Mesenchymal stem cell (in vitro differentiated cells and primary cell): ENCODE measurements around the gene KDSR.
A peak's percentile ranks its signal among the peaks of the same experiment; 100 is the strongest.

Experiments used
- DNase-seq: peaks from one replicate; pipeline ENCODE4 v3.0.0-alpha.2; 2013
- H2AFZ ChIP-seq: one replicate; pipeline ENCODE4 v1.6.1; 2013; ENCODE audit warnings: low read depth, mild to moderate bottlenecking, control low read depth, inconsistent platforms, low read length, moderate library complexity
- H2AK5ac ChIP-seq: 2 replicates; pipeline ENCODE4 v1.6.1; 2013; ENCODE audit warnings: low read length, moderate library complexity, mild to moderate bottlenecking, inconsistent platforms; ENCODE audit not compliant: severe bottlenecking
- H2BK120ac ChIP-seq: one replicate; pipeline ENCODE4 v1.6.1; 2013; ENCODE audit warnings: low read depth, mild to moderate bottlenecking, inconsistent platforms, low read length, moderate library complexity
- H2BK12ac ChIP-seq, 2 experiments: one replicate each; pipeline ENCODE4 v1.6.1; 2013; ENCODE audit warnings: inconsistent platforms in 2 of 2, low read length in 2 of 2, mild to moderate bottlenecking in 2 of 2, moderate library complexity in 2 of 2, control low read depth in 1 of 2
- H2BK15ac ChIP-seq: one replicate; pipeline ENCODE4 v1.6.1; 2013; ENCODE audit warnings: mild to moderate bottlenecking, low read depth, inconsistent platforms; ENCODE audit not compliant: poor library complexity, severe bottlenecking
- H2BK5ac ChIP-seq: 2 replicates; pipeline ENCODE4 v1.6.1; 2013; ENCODE audit warnings: low read depth, mild to moderate bottlenecking, low read length, control low read depth, inconsistent platforms; ENCODE audit not compliant: poor library complexity, severe bottlenecking
- H3K14ac ChIP-seq, 2 experiments: one replicate each; pipeline ENCODE4 v1.6.1; 2013; ENCODE audit warnings: inconsistent platforms in 2 of 2, low read length in 2 of 2, control low read depth in 1 of 2, mild to moderate bottlenecking in 1 of 2, moderate library complexity in 1 of 2
- H3K18ac ChIP-seq, 2 experiments: one replicate each; pipeline ENCODE4 v1.6.1; 2013; ENCODE audit warnings: inconsistent platforms in 2 of 2, low read length in 2 of 2, control low read depth in 1 of 2, low read depth in 1 of 2, mild to moderate bottlenecking in 1 of 2
- H3K23ac ChIP-seq, 2 experiments: one replicate each; pipeline ENCODE4 v1.6.1; 2013; ENCODE audit warnings: inconsistent platforms in 2 of 2, low read length in 2 of 2, mild to moderate bottlenecking in 2 of 2, moderate library complexity in 2 of 2, control low read depth in 1 of 2
- H3K27ac ChIP-seq: 2 replicates; pipeline ENCODE4 v1.5.1; 2013; ENCODE audit warnings: mild to moderate bottlenecking, moderate library complexity, low read length, control low read depth, inconsistent platforms; ENCODE audit not compliant: poor library complexity, severe bottlenecking
- H3K27me3 ChIP-seq, 2 experiments: 2 replicates each; pipeline versions ENCODE4 v1.6.1 to v1.7.0; 2013; ENCODE audit warnings: low read length in 2 of 2, mild to moderate bottlenecking in 2 of 2, moderate library complexity in 2 of 2, control low read depth in 1 of 2, inconsistent platforms in 1 of 2; ENCODE audit not compliant: control insufficient read depth in 1 of 2, insufficient read depth in 1 of 2
- H3K36me3 ChIP-seq, 2 experiments: 2 replicates each; pipeline versions ENCODE4 v1.6.1 to v1.7.0; 2013; ENCODE audit warnings: low read length in 2 of 2, control low read depth in 1 of 2, inconsistent platforms in 1 of 2, low read depth in 1 of 2, mild to moderate bottlenecking in 1 of 2; ENCODE audit not compliant: insufficient read depth in 2 of 2, control insufficient read depth in 1 of 2
- H3K4ac ChIP-seq, 2 experiments: one replicate each; pipeline ENCODE4 v1.6.1; 2013; ENCODE audit warnings: inconsistent platforms in 2 of 2, low read length in 2 of 2, mild to moderate bottlenecking in 2 of 2, moderate library complexity in 2 of 2, control low read depth in 1 of 2, low read depth in 1 of 2
- H3K4me1 ChIP-seq: 2 replicates; pipeline ENCODE4 v1.6.1; 2013; ENCODE audit warnings: low read depth, low read length, control low read depth; ENCODE audit not compliant: control insufficient read depth, insufficient read depth
- H3K4me2 ChIP-seq: 2 replicates; pipeline ENCODE4 v1.6.1; 2013; ENCODE audit warnings: low read length, mild to moderate bottlenecking, inconsistent platforms; ENCODE audit not compliant: poor library complexity, severe bottlenecking
- H3K4me3 ChIP-seq, 2 experiments: 2 replicates each; pipeline versions ENCODE4 v1.5.1 to v1.7.0; 2013; ENCODE audit warnings: low read length in 2 of 2, mild to moderate bottlenecking in 2 of 2, control low read depth in 1 of 2, low read depth in 1 of 2; ENCODE audit not compliant: insufficient read depth in 1 of 2
- H3K79me1 ChIP-seq: replicated peaks from 2 replicates; pipeline ENCODE4 v1.6.1; 2013; ENCODE audit warnings: mild to moderate bottlenecking, control low read depth, low read length, inconsistent platforms; ENCODE audit not compliant: poor library complexity, severe bottlenecking
- H3K9ac ChIP-seq: 2 replicates; pipeline ENCODE4 v1.7.0; 2013; ENCODE audit warnings: mild to moderate bottlenecking, low read length, moderate library complexity
- H3K9me3 ChIP-seq: 2 replicates; pipeline ENCODE4 v1.7.0; 2013; ENCODE audit warnings: mild to moderate bottlenecking, low read length; ENCODE audit not compliant: control insufficient read depth
- H4K8ac ChIP-seq: one replicate; pipeline ENCODE4 v1.6.1; 2013; ENCODE audit warnings: inconsistent platforms, mild to moderate bottlenecking, low read length, moderate library complexity
- H4K91ac ChIP-seq: one replicate; pipeline ENCODE4 v1.6.1; 2013; ENCODE audit warnings: mild to moderate bottlenecking, low read length, inconsistent platforms
- whole genome bisulfite sequencing: methylation state at CpG from one replicate; pipeline ENCODE4 v1.1.7; 2013; ENCODE audit warnings: mixed read lengths; 5-methylcytosine and 5-hydroxymethylcytosine counted together

Gene KDSR

DNA sequence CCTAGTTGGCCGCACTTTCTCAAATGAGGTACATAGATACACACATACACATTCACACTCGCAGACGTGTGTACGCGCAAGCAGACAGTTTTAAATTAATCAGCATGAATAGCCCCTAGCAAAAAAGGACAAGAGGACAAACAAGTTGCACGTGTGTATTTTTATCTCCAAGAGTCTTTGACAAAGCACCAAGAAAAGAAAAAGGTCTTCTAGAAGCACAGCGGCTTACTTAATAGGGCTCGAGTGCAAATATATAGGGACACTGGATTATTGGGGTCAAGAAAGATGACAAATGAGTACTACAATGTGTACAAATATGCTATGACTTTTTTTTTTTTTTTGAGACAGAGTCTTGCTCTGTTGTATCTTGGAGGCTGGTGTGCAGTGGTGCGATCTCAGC lies 45.7 kb downstream of the KDSR start:
- Histone ChIP-seq H2BK5ac (no peak overlapping the region), H3K4me3 (no peak overlapping the region), H3K4me2 (no peak overlapping the region), H3K9ac (no peak overlapping the region), H3K23ac (no peak overlapping the region), H3K27ac (no peak overlapping the region), H4K8ac (no peak overlapping the region), H2AFZ (no peak overlapping the region), H3K36me3 (no peaks in the 10 kb centered on the region), H3K14ac (no peak overlapping the region), H2BK12ac (no peak overlapping the region), H2BK15ac (no peak overlapping the region), H3K9me3 (no peaks in the 10 kb centered on the region), H3K4ac (no peak overlapping the region), H3K27me3 (no peaks in the 10 kb centered on the region), H2BK120ac (no peak overlapping the region), H3K18ac (no peak overlapping the region), H3K79me1 (peaks cover 9% of the 10 kb centered on the region), H3K4me1 (peaks cover 14% of the 10 kb centered on the region), H4K91ac (no peak overlapping the region), H2AK5ac (no peak overlapping the region)
- 83% methylated on average over 9 of the region's 9 CpGs for WGBS
- no peak for DNase-seq

DNA sequence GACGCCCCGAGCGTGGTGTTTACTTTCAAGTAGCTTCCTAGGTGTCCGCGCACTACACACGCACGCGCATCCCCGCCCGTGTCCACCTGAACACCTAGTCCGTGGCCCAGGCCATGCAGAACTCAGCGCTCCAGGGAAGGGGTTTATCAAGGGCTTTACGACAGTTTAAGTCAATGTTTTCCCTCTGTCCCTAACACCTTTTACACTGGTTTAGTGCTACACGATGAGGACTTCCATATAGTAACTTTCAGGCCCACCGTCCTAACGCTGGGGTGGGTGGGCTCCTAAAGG lies 46.1 kb downstream of the KDSR start:
- H3K14ac ChIP-seq: peak overlapping the region in 1 of 2 experiments; percentile 35
- H3K9ac ChIP-seq: peak overlapping the region; percentile 87
- H3K4me2 ChIP-seq: peak overlapping the region; percentile 81
- peak overlapping the region; percentile 48 to 85 for H3K18ac ChIP-seq
- peaks cover 9% of the 10 kb centered on the region for H3K79me1 ChIP-seq
- peak overlapping the region; percentile 77 for H2BK15ac ChIP-seq
- DNase-seq: no peak
- H4K91ac ChIP-seq: peak overlapping the region; percentile 59
- H4K8ac ChIP-seq: peak overlapping the region; percentile 91
- no peaks in the 10 kb centered on the region for H3K27me3 ChIP-seq
- H3K4ac ChIP-seq: peak overlapping the region in 1 of 2 experiments; percentile 47
- peak overlapping the region; percentile 36 for H2AFZ ChIP-seq
- H2BK12ac ChIP-seq: peak overlapping the region; percentile 0 to 84
- H3K23ac ChIP-seq: peak overlapping the region in 1 of 2 experiments; percentile 23
- H3K4me1 ChIP-seq: peaks cover 14% of the 10 kb centered on the region
- H2BK120ac ChIP-seq: no peak overlapping the region
- peak overlapping the region; percentile 78 to 79 for H3K4me3 ChIP-seq
- WGBS: 41% methylated on average over 16 of the region's 16 CpGs
- no peaks in the 10 kb centered on the region for H3K9me3 ChIP-seq
- H2AK5ac ChIP-seq: no peak overlapping the region
- H2BK5ac ChIP-seq: no peak overlapping the region
- H3K36me3 ChIP-seq: no peaks in the 10 kb centered on the region
- no peak overlapping the region for H3K27ac ChIP-seq

DNA sequence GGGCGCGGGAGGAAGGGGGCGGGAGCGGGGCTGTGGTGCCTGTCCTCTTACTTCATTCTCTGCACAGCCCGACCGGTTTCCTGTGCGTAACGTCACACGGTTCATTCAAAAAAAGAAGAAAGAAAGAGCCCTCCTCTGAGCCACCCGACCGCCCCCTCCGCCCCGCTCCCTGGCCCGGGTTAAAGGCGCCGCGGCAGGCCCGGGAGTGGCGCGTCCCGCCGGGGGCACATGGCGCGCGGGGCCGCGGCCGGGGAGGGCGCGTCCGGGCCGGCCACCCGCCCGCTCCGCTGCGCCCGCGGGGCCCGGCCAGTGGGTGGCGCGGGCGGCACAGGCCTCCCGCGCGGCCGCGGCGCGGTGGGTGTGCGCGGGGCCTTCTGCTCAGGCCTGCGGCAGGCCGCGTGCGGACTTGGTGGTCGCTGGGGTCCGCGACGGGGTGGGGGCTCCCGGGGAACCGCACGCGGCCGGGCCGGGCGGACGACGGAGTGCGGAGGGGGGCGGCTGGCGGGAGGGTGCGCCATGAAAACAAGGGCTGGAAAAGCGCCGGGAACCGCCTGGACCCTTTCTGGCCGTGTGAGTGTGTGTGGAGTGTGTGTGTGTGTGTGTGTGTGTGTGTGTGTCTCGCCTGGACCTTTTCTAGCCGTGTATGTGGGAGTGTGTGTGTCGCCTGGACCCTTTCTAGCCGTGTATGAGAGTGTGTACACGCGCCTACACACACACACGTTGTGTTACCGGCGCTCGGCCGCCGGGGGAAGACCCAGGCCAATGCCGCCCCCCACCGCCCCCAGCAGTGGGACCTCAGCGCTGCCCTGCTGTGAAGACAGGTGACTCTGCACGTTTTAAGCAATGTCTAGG lies 46.7 kb downstream of the KDSR start:
- Histone ChIP-seq H3K14ac (peak overlapping the region in 1 of 2 experiments; percentile 35), H3K27me3 (no peaks in the 10 kb centered on the region), H3K27ac (no peak overlapping the region), H3K4me3 (peak overlapping the region; percentile 78 to 79), H3K4ac (peak overlapping the region; percentile 38 to 47), H3K23ac (peak overlapping the region in 1 of 2 experiments; percentile 23), H3K79me1 (peaks cover 9% of the 10 kb centered on the region), H3K4me1 (peaks cover 14% of the 10 kb centered on the region), H3K4me2 (peak overlapping the region; percentile 81), H3K9me3 (no peaks in the 10 kb centered on the region), H3K9ac (peak overlapping the region; percentile 87), H2BK12ac (peak overlapping the region; percentile 0 to 84), H2BK120ac (peak overlapping the region; percentile 77), H2BK15ac (peak overlapping the region; percentile 77), H2BK5ac (no peak overlapping the region), H2AK5ac (no peak overlapping the region), H3K18ac (peak overlapping the region; percentile 48 to 85), H4K8ac (peak overlapping the region; percentile 91), H2AFZ (peak overlapping the region; percentile 36), H3K36me3 (no peaks in the 10 kb centered on the region), H4K91ac (peak overlapping the region; percentile 59)
- WGBS: 2% methylated on average over 57 of the region's 92 CpGs
- DNase-seq: peak; percentile 78

DNA sequence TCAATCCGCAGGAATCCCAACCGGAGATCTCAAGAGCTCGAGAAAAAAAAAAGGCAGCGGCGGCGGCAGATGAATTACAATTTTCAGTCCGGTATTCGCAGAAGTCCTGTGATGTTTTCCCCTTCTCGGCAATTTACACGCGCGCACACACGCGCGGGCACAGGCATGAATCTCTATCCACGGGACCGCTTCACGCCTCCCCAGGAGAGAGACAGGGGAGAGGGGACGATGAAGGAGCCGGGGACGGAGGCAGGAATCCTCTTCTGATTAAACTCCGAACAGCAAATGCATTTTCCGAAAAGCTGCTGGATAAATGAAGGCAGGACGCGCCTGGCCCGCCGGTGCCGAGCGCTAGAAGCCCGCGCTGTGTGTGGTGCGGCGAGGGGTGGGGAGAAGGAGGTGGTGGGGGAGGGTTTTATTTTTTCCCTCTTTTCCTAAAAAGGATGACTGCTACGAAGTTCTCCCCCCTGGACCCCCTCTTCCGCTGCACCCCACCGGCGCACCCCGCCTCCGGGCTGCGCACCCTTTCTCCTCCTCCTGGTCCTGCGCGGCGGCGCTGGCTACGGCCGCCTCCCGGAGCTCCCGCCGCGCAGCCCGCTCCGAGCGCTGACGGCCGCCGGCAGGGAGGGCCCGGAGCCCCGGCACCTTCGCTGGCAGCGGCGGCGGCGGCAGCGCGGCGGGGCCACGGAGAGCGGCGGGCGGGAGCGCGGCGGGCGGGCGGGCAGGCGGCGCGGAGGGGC lies 47.5 kb downstream of the KDSR start, which contains the start of gene BCL2:
Gene BCL2, minus strand, starts transcription at position 387 of the 740 bp plus-strand sequence.
- Histone ChIP-seq H3K14ac (peak within 1 kb of the TSS in 1 of 2 experiments; percentile 35), H2BK120ac (peak within 1 kb of the TSS; percentile 77), H3K9me3 (no peaks in the 10 kb centered on the region), H3K4me3 (peak within 1 kb of the TSS; percentile 79 to 86), H3K79me1 (peaks cover 11% of the 10 kb centered on the region), H3K36me3 (no peaks in the 10 kb centered on the region), H3K27ac (peak within 1 kb of the TSS; percentile 34), H3K18ac (peak within 1 kb of the TSS; percentile 48 to 85), H2BK12ac (peak within 1 kb of the TSS; percentile 0 to 84), H2AFZ (peak within 1 kb of the TSS; percentile 39), H4K91ac (peak within 1 kb of the TSS; percentile 59), H3K4me1 (peaks cover 13% of the 10 kb centered on the region), H3K23ac (peak within 1 kb of the TSS in 1 of 2 experiments; percentile 67), H3K4ac (peak within 1 kb of the TSS; percentile 38 to 47), H3K9ac (peak within 1 kb of the TSS; percentile 87), H4K8ac (peak within 1 kb of the TSS; percentile 91), H3K4me2 (peak within 1 kb of the TSS; percentile 100), H3K27me3 (no peaks in the 10 kb centered on the region), H2AK5ac (no peak within 1 kb of the TSS), H2BK5ac (no peak within 1 kb of the TSS), H2BK15ac (peak within 1 kb of the TSS; percentile 79)
- under 1% methylated on average over 43 of the region's 78 CpGs for WGBS
- DNase-seq: peak; percentile 50
